ENCODE data around the gene MGLL. TPM values are rescaled to one million over a fixed set of nuclear protein-coding genes. Genes with fewer than 3 reads are reported as not detected.

Gene MGLL
- total and polyA plus RNA-seq, 4 donors, result 9.4 to 277 (median 74.2) TPM

GRCh38 chr3:127671523-127672428 lies 150.5 kb downstream of the MGLL start:
- Histone ChIP-seq H3K9me3 (ENCODE audit: control insufficient read depth in 4 of 4, low read length in 3 of 4) (no peaks in the 10 kb centered on the region), H3K4me3 (ENCODE audit: low read depth in 1 of 3, low read length in 3 of 3) (peak overlapping the region; percentile 49 to 95 (median 58)), H3K27ac (ENCODE audit: low read depth in 1 of 2, low read length in 2 of 2) (peak overlapping the region; percentile 57 to 63), H3K9ac (ENCODE audit: low read depth in 1 of 2, low read length in 2 of 2) (peak overlapping the region; percentile 3 to 64), H3K4me1 (ENCODE audit: control insufficient read depth in 4 of 4, insufficient read depth in 4 of 4, low read length in 3 of 4) (peaks cover 5 to 14% (median 8%) of the 10 kb centered on the region in 4 donors), H3K36me3 (ENCODE audit: control insufficient read depth in 4 of 4, insufficient read depth in 3 of 4, low read depth in 1 of 4, low read length in 3 of 4) (peaks cover 0 to 4% (median 0%) of the 10 kb centered on the region in 4 donors), H3K27me3 (ENCODE audit: control insufficient read depth in 4 of 4, insufficient read depth in 4 of 4, low read length in 3 of 4) (no peaks in the 10 kb centered on the region)
- TF ChIP-seq MAX (IDR thresholded peaks at IDR 0.05) (no peak), CTCF (IDR thresholded peaks at IDR 0.05; ENCODE audit: low read depth, low read length, missing input control) (no peak), FOXA2 (IDR thresholded peaks at IDR 0.05) (no peak), RAD21 (IDR thresholded peaks at IDR 0.05) (no peak), HNF4G (IDR thresholded peaks at IDR 0.05) (no peak), YY1 (IDR thresholded peaks at IDR 0.05) (no peak), ZBTB33 (IDR thresholded peaks at IDR 0.05) (no peak), ATF3 (IDR thresholded peaks at IDR 0.05) (no peak), TAF1 (conservative IDR thresholded peaks at IDR 0.05) (no peak), HNF4A (conservative IDR thresholded peaks at IDR 0.05) (no peak), FOXA1 (IDR thresholded peaks at IDR 0.05) (no peak), NR2F2 (IDR thresholded peaks at IDR 0.05) (no peak), REST (IDR thresholded peaks at IDR 0.05) (no peak), GABPA (IDR thresholded peaks at IDR 0.05 in 1 of 2, conservative IDR thresholded peaks at IDR 0.05 in 1 of 2) (no peak), RXRA (IDR thresholded peaks at IDR 0.05) (no peak), SP1 (IDR thresholded peaks at IDR 0.05) (no peak), EGR1 (IDR thresholded peaks at IDR 0.05; ENCODE audit: low read depth in 2 of 2) (no peak), JUND (IDR thresholded peaks at IDR 0.05) (no peak)
- no peak for DNase-seq (ENCODE audit: low spot score)
- WGBS, result 41% methylated on average over 44 of the region's 44 CpGs
